Activated T-helper 2 cell treated with anti-CD3 and anti-CD28 coated beads, Interferon-gamma antibody, Interleukin-2, Interleukin-4, amounts not matched to agents 10 μg/mL and 5 μg/mL and 100 μg/mL, durations not matched to agents 14 hours and 24 hours and 36 hours (primary cell): Measurements from ENCODE around the gene PPP5C. TPM values are rescaled to one million over a fixed set of nuclear protein-coding genes. Genes with fewer than 3 reads are reported as not detected.

Source experiments
- DNase-seq: peaks from one replicate; pipeline ENCODE4 v3.0.0; 2021; ENCODE audit warnings: low spot score
- H3K27ac Mint-ChIP-seq: one replicate; pipeline ENCODE4 v1.8.0; 2021; ENCODE audit warnings: mixed read lengths
- H3K27me3 Mint-ChIP-seq: one replicate; pipeline ENCODE4 v1.8.0; 2021; ENCODE audit warnings: low read depth, mixed read lengths
- H3K36me3 Mint-ChIP-seq: one replicate; pipeline ENCODE4 v1.8.0; 2021; ENCODE audit warnings: low read depth, mixed read lengths
- H3K4me1 Mint-ChIP-seq: one replicate; pipeline ENCODE4 v1.8.0; 2021; ENCODE audit warnings: low read depth, mixed read lengths
- H3K4me3 Mint-ChIP-seq: one replicate; pipeline ENCODE4 v1.8.0; 2021; ENCODE audit warnings: low read depth, mild to moderate bottlenecking, moderate library complexity, mixed read lengths
- H3K9me3 Mint-ChIP-seq: one replicate; pipeline ENCODE4 v1.8.0; 2021; ENCODE audit warnings: mixed read lengths
- intact Hi-C: fragments of 100-400 bp; cut with micrococcal nuclease; formaldehyde crosslinking; loops from one replicate; pipeline ENCODE4 v1.15.1; 2023
- total RNA-seq: library from RNA; stranded (reverse); gene quantifications from 2 replicates; pipeline ENCODE4 v1.2.3, GENCODE V29; 2022

The PPP5C gene
- total RNA-seq, 1 donor from 2014 or later: 136 TPM

DNA sequence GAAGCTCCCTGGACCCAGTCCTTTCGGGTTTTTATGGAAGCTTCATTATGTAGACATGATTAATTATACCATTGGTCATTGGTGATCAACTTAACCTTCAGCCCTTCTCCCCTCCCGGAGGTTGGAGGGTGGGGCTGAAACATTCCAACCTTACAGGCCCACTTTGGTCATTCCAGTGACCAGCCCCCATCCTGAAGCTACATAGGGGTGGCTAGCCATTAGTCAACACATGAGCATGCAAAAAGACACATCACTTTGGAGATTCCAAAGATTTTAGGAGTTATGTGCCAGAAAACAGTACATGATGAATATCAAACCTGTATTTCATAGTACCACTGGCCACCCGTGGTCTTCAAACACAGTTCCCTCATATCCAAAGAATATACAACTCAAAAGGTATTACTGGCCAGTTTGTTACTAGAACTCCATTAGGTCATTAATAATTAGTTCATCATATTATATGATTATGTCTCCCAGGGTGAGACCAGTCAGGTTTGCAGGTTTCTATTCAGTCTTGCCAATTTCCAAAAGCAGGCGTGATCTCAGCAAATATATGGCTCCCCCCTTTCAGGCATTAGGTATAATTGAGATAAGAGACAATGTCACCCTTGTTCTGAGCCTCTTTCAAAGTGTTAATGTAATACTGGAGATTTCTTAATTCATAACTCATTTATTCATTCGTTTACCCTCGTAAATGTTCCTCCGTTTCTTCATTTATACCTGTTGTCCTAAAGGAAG is 11.1 kb downstream of the PPP5C start:
- intact Hi-C loops: no loop called here
- Mint-ChIP-seq H3K27me3 (no peaks in the 10 kb centered on the region), H3K4me3 (no peak overlapping the region), H3K4me1 (peaks cover 30% of the 10 kb centered on the region), H3K9me3 (no peaks in the 10 kb centered on the region), H3K27ac (no peak overlapping the region), H3K36me3 (peaks cover 64% of the 10 kb centered on the region)
- no peak for DNase-seq

DNA sequence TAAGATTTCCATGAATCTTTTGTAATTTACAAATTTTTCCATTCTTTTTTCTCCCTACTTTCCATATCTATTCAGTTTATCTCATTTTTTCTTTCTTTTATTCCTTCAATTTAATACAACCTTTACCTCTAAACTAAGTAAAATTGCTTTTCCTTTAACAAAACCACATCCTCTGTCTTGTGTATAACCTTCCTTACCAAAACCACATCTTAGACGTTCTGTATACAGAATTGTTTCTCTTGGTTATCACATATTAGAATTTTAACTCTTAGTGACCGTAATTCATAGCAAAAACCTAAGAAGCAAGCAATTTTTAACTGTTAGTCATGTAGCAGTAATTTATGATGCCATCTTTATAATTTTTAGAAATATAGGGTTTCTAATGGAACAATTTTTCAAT is 15.0 kb downstream of the PPP5C start:
- H3K4me1 Mint-ChIP-seq: peaks cover 26% of the 10 kb centered on the region
- intact Hi-C loops: no loop called here
- H3K36me3 Mint-ChIP-seq: peaks cover 55% of the 10 kb centered on the region
- H3K27ac Mint-ChIP-seq: peak overlapping the region; percentile 28
- no peaks in the 10 kb centered on the region for H3K9me3 Mint-ChIP-seq
- DNase-seq: no peak
- peak overlapping the region; percentile 67 for H3K4me3 Mint-ChIP-seq
- H3K27me3 Mint-ChIP-seq: no peaks in the 10 kb centered on the region

DNA sequence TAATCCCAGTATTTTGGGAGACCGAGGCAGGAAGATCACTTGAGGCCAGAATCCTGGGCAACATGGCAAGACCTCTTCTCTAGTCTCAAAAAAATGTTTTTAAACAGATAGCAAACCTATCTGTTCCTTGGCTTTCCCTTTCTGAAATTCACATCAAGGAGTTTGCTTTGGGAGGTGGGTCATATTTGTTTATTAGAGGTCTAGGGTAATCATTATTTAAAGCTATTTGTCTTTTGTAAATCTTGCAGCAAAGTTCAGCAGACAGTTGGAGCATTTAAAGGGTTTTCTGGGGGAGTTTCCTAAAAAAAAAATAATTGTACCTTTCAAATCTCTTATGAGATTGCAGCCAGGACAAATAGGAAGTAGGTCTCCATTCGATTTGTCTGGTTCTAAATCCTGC is 17.5 kb downstream of the PPP5C start:
- H3K4me3 Mint-ChIP-seq: no peak overlapping the region
- no peaks in the 10 kb centered on the region for H3K9me3 Mint-ChIP-seq
- H3K27me3 Mint-ChIP-seq: no peaks in the 10 kb centered on the region
- peaks cover 39% of the 10 kb centered on the region for H3K36me3 Mint-ChIP-seq
- intact Hi-C loops: no loop called here
- H3K27ac Mint-ChIP-seq: no peak overlapping the region
- DNase-seq: no peak
- peaks cover 19% of the 10 kb centered on the region for H3K4me1 Mint-ChIP-seq

DNA sequence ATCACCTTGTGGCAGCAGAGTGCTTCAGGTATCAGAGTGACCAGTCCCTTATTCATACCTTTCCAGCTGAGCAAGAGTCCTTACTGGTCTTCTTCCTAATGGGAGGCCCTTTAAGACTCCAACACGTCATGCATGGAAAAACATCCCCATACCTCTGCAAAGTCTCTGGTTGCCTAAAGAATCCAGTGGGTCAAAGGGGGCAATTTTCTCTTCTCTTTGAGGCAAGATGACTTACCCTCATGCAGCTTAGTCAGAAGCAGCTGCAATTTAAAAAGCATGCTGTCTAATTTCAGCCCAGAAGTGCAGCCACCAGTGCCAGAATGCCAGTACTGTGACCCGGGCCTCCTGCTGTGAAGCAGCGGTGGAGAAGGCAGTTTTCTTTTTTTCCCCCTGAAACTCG is 18.7 kb downstream of the PPP5C start:
- intact Hi-C loops: no loop called here
- H3K4me3 Mint-ChIP-seq: no peak overlapping the region
- H3K36me3 Mint-ChIP-seq: peaks cover 39% of the 10 kb centered on the region
- H3K4me1 Mint-ChIP-seq: peaks cover 17% of the 10 kb centered on the region
- H3K27me3 Mint-ChIP-seq: no peaks in the 10 kb centered on the region
- no peak for DNase-seq
- H3K27ac Mint-ChIP-seq: no peak overlapping the region
- no peaks in the 10 kb centered on the region for H3K9me3 Mint-ChIP-seq

DNA sequence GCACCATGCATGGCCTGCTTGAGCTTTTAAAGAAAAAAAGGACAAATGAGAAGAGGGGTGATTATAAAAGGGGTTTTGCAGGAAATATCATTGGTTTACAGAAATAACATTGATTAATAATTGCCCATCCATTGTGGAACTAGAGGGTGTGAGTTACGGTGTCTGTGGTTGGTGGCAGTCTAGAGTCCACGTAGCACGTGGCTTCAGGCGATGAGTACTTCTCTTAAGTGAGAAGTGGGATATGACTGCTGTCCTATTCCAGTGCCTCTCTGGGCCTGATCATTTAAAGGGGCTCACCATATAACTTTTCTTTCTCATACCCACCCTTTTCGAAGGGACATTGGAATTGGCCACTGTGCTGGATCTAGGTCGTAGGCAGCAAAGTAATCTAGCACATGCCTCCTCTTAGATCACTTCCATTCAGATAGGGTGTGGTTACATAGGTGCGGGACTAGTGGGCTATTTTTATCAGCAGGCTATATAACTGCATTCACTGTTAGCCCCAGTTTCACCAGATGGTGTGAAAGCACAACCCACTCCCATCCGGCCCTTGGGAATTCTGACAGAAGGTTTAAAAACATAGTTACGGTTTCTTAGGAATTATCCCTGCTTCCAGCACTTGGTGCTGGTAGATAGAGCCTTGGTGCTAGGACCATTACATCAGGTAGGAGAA is 19.9 kb downstream of the PPP5C start:
- no peak overlapping the region for H3K4me3 Mint-ChIP-seq
- no peaks in the 10 kb centered on the region for H3K27me3 Mint-ChIP-seq
- H3K9me3 Mint-ChIP-seq: no peaks in the 10 kb centered on the region
- intact Hi-C loops: no loop called here
- H3K36me3 Mint-ChIP-seq: peaks cover 37% of the 10 kb centered on the region
- H3K4me1 Mint-ChIP-seq: peaks cover 22% of the 10 kb centered on the region
- no peak overlapping the region for H3K27ac Mint-ChIP-seq
- DNase-seq: no peak

DNA sequence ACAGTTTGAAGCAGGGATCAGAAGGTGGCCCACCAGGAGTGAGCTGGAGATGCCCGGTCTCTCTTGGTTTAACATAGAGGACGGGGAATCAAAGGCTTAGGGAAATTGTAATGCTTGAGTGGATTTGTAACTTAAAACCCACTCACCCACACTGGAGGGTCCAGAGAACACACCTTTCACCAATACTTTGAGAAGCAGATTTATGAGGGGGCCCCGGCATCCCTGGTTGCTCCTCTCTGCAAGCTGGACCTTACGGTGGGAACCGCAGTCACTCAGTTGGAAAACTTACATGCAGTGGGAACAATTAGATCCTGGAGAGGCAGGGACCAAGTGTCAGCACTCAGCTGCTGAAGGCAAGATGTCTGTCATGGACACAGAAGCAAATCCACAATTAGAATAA is 20.5 kb downstream of the PPP5C start:
- no peak for DNase-seq
- Mint-ChIP-seq H3K27me3 (no peaks in the 10 kb centered on the region), H3K4me1 (peaks cover 20% of the 10 kb centered on the region)

DNA sequence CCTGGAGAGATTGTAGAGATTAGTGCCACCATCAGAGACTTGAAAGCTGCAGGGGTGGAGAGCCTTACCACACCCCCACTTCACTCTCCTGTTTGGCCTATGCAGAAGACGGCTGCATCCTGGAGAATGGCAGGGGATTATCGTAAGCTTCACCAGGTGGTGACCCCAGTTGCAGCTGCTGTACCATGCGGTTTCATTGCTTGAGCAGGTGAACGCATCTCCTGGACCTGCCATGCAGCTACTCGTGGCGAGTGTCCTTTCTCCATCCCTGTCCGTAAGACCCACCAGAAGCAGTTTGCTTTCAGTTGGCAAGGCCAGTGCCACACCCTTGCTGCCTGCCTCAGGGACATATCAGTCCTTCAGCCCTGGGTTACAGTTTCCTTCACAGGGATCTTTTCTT is 21.2 kb downstream of the PPP5C start:
- peaks cover 20% of the 10 kb centered on the region for H3K4me1 Mint-ChIP-seq
- no peaks in the 10 kb centered on the region for H3K9me3 Mint-ChIP-seq
- intact Hi-C loops: no loop called here
- H3K36me3 Mint-ChIP-seq: peaks cover 34% of the 10 kb centered on the region
- no peaks in the 10 kb centered on the region for H3K27me3 Mint-ChIP-seq
- H3K4me3 Mint-ChIP-seq: no peak overlapping the region
- H3K27ac Mint-ChIP-seq: no peak overlapping the region
- no peak for DNase-seq

More for the DNA sequence above, 20.5 kb downstream of the PPP5C start:
- no peak overlapping the region for H3K4me3 Mint-ChIP-seq
- H3K36me3 Mint-ChIP-seq: peaks cover 34% of the 10 kb centered on the region
- no peak overlapping the region for H3K27ac Mint-ChIP-seq
- intact Hi-C loops: no loop called here
- H3K9me3 Mint-ChIP-seq: no peaks in the 10 kb centered on the region

DNA sequence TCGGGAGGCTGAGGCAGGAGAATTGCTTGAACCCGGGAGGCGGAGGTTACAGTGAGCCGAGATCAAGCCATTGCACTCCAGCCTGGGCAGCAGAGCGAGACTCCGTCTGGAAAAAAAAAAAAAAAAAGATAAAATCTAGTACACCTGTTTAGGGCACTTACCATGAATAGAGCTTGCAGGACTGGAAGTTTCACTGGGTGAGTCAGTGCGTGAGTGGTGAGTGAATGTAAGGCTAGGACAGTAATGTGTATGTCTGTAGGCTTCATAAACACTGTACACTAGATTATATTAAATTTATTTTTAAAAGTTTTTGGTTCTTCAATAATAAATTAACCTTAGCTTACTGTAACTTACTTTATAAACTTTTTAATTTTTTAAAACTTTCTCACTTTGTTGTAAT is 22.9 kb downstream of the PPP5C start:
- H3K4me3 Mint-ChIP-seq: no peak overlapping the region
- no peaks in the 10 kb centered on the region for H3K9me3 Mint-ChIP-seq
- no peak for DNase-seq
- peaks cover 15% of the 10 kb centered on the region for H3K4me1 Mint-ChIP-seq
- H3K27me3 Mint-ChIP-seq: no peaks in the 10 kb centered on the region
- no peak overlapping the region for H3K27ac Mint-ChIP-seq
- peaks cover 24% of the 10 kb centered on the region for H3K36me3 Mint-ChIP-seq
- intact Hi-C loops: no loop called here

DNA sequence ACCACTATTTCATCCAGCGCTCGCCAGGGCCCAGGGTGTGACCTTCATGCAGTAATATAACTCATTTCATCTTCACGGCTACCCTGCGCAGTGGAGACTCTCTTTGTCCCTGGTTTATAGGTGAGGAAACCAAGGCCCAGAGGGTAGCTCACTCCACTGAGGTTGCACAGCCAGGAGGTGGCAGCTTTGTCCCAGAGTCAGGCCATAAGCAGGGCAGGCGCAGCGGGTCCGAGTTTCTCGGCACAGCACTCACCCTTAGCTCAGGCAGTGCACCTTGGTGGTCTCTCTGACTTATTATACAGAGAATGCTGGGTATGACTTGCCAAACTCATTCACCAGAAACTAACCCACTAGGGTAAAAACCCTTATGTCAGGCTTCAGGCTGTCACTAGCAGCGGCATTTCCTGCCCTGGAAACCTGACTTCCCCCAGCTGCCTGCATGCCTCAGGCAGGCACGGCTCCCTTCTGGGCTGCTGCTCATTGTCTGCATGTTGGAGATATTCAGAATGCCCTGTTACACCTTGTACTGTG is 24.5 kb downstream of the PPP5C start:
- DNase-seq: no peak
- intact Hi-C loops: no loop called here
- Mint-ChIP-seq H3K4me3 (no peak overlapping the region), H3K9me3 (no peaks in the 10 kb centered on the region), H3K27ac (no peak overlapping the region), H3K36me3 (peaks cover 23% of the 10 kb centered on the region), H3K4me1 (peaks cover 10% of the 10 kb centered on the region), H3K27me3 (no peaks in the 10 kb centered on the region)

DNA sequence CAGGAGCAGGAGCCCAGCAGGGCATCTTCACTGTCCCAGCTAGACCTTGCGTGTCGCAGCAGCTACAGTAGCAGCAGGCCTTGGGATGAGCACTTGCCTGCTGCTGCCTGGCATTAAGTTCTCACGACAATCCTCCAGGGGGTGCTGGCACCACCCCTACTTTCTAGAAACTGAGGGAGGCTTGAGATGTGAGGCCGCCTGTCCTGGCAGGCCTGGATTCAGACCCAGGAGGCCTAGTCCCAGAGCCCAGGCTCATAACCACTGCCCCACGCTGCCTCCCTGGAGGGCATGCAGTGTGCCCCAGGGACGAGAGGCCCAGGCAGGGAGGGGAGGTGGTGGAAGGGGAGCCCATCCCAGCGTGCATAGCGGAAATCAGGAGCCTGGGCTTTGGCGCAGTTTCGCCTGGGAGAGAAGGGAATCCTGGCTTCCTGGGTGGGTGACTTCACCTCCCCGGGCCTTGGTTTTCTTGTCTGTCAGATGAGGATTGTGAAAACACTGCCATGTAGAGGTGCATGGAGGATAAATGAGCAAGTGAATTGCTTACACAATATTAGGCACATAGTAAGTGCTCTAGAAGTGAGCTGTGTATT is 26.1 kb downstream of the PPP5C start:
- Mint-ChIP-seq H3K36me3 (peaks cover 31% of the 10 kb centered on the region), H3K27me3 (no peaks in the 10 kb centered on the region), H3K9me3 (no peaks in the 10 kb centered on the region), H3K27ac (no peak overlapping the region), H3K4me1 (peaks cover 10% of the 10 kb centered on the region), H3K4me3 (no peak overlapping the region)
- DNase-seq: no peak
- intact Hi-C loops: no loop called here

DNA sequence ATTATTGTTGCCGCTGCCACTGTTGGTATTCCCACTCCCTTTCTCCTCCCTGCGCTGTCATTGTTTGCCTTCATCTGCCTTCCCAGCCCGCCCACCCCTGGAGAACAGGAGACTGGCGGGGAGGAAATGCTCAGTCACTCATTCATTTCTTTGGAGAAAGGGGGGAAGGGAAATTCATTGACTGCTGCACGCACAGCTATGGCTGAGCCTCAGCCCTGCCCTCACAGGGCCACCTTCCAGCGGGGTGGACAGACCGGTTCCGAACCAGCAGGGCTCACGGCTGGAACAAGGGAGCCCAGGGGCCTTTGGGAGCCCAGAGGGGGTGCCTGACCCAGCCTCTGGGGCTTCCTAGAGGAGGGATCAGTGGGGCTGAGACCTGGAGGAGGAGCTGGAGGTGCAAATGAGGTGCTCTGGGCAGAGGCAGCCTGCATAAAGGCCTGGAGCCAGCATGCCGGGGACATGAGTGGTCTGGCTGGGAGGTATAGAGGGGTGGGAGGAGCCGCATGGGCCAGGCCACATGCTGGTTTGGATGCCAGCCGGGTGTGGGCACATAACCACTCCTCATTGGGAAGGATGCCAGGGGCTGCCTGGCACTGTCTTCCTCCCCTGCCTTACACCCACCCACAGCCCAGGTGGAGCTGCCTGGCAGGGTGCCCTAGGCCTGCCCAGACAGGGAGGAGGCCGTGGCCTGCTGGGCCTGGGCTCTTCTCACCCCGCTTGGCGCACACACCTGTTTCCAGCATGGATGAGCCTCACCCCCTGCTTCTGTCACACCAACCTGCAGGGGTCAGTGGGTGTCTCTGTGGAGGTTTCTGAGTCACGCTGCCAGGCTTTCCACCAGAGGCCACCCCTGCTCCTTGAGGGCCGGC is 26.8 kb downstream of the PPP5C start:
- no peak for DNase-seq
- intact Hi-C loops: no loop called here
- Mint-ChIP-seq H3K36me3 (peaks cover 38% of the 10 kb centered on the region), H3K4me1 (peaks cover 10% of the 10 kb centered on the region), H3K9me3 (no peaks in the 10 kb centered on the region), H3K27ac (no peak overlapping the region), H3K4me3 (no peak overlapping the region), H3K27me3 (no peaks in the 10 kb centered on the region)

DNA sequence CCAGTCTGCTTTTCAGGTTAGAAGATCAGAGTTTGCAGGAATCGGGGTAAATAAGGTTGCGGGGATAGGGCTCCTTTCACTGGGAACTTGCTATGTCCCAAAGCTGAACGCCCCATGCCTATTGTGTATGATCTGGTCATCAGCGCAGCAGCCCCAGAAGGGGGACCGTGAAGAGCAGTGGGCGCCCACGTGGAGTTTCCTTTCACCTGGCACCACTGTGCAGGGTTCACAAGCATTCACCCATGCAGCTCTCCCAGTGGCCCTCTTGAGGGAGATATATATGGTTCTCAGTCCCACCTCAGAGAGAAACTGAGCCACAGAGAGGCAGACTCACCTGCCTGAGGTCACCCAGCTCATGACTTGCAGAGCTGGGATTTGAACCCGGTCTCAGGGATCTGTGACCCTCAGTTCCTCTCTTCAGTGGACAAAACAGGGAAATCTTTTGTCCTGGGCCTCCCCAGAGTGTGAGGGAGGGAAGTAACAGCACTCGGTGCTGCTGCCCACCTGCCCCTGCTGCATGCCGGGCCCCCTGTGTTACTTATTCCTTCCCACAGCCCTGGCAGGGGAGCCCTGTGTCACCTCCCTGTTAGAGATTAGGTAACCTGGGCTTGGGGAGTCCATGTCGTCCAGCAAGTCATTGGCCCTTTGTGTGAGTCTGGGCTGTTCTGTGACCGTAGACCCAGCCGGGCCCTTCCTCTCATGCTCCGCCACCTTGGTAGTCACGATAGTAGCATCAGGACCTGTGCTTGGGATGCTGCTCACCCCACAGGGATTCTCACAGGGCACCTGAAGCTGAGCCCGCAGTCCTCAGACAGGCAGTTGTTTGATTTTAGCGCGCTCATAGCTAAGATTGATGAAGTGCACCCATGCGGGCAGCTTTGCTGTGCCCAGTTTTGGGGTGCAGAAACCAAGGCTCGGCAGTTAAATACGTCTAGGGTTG is 27.9 kb downstream of the PPP5C start:
- Mint-ChIP-seq H3K4me3 (no peak overlapping the region), H3K9me3 (no peaks in the 10 kb centered on the region), H3K4me1 (peaks cover 10% of the 10 kb centered on the region), H3K27me3 (no peaks in the 10 kb centered on the region), H3K27ac (no peak overlapping the region), H3K36me3 (peaks cover 46% of the 10 kb centered on the region)
- DNase-seq: no peak
- intact Hi-C loops: no loop called here
